Stimulated activated CD4-positive, alpha-beta T cell treated with anti-CD3 and anti-CD28 coated beads, Interleukin-15, amount 100 ng/mL, for 1 hour (primary cell): Measurements from ENCODE around the gene ACO2.
"Not testable (repeated sequence)": the region's sequence is repeated elsewhere in the genome, so short reads cannot be mapped to it uniquely, and the experiment has no call there.

Source experiments
- DNase-seq, 2 donors: peaks; one replicate each; pipeline ENCODE4 v3.0.0-alpha.2; 2020; ENCODE audit warnings: low read depth in 1 of 2, low spot score in 1 of 2

Gene ACO2

GRCh38 chr22:41447435-41448188, 21.3 kb upstream of the ACO2 start:
- DNase-seq, result peak; percentile 33 to 51

GRCh38 chr22:41448189-41448808, 20.6 kb upstream of the ACO2 start:
- DNase-seq, result peak; percentile 71 to 78

DNA sequence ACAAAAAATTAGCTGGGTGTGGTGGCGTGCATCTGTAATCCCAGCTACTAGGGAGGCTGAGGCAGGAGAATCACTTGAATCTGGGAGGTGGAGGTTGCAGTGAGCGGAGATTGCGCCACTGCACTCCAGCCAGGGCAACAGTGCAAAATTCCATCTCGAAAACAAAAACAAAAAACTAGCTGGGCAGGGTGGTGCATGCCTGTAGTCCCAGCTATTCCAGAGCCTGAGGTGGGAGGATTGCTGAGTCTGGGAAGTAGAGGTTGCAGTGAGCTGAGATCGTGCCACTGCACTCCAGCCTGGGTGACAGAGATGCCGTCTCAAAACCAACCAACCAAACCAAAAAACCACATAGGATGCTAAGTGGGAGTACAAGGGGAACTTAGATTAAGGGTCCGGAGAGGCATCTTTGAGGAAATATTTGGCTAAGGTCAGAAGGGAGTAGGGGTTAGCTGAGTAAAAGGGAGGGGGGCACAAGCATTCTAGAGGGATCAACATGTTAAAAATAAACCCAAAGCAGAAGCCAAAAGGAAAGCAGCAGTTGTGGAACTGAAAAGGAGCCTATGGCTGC, 10.7 kb upstream of the ACO2 start:
- no peak for DNase-seq

GRCh38 chr22:41459431-41459830, 9.5 kb upstream of the ACO2 start:
- DNase-seq, result no peak

DNA sequence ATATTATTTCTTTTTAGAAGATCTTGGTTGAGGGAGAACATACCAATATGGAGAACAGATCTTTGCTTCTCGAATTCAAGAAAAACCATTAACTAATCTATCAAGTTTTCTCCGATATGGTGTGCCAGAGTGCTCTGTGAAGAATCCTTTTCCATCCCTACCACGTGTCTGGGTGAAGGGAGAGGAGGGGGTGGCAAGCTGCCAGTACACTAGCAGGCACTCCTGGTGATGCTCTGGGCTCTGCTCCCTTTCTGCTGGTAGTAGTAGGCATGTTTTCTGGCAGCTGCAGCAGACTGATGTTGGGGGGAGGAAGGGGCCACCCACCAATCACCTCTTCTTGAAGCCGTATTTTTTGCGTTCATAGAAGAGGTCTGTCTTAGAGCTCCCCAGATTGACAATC, 8.8 kb upstream of the ACO2 start:
- DNase-seq, result not testable (repeated sequence)

- no peak for DNase-seq
Measured at GRCh38 chr22:41461901-41462300, 7.0 kb upstream of the ACO2 start.

- no peak for DNase-seq
Measured at GRCh38 chr22:41469218-41469851, 418 bp downstream of the ACO2 start.

DNA sequence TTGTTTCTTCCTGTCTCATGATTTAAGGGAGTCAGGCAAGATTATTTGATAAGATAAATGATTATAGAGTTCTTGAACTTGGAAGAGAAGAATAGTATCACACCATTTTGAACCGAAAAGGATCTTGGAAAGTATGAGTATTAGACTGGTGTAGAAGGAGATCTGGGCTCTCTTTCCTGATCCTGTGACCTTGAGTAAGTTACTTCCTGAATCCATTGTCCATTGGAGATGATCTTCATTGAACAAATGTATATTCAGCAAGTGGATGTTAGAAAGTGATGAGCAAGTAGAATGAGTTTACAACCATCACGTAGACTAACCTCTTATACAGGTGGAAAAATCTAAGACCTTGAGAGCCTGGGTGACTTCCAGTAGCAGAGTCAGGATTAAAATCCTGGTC, 2.0 kb downstream of the ACO2 start:
- DNase-seq, result no peak

DNA sequence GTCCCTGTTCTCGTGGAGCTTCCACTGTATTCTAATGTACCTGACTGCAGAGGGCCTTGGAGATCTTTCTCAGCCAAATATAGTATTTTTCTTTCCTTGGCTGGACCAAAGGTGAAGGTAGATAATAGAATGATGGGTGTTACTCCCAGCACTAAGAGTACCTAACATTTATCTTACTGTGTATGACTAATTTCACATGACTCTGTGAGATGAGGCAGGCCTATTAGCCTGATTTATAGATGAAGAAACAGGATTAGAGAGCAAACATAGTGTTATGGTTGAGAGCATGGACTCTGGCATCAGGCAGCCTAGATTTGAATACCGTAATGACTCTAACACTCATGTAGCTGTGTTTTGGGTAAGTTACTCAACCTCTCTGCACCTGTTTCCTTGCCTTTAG, 2.7 kb downstream of the ACO2 start:
- no peak for DNase-seq

GRCh38 chr22:41474872-41475451, 6.0 kb downstream of the ACO2 start:
- no peak for DNase-seq

DNA sequence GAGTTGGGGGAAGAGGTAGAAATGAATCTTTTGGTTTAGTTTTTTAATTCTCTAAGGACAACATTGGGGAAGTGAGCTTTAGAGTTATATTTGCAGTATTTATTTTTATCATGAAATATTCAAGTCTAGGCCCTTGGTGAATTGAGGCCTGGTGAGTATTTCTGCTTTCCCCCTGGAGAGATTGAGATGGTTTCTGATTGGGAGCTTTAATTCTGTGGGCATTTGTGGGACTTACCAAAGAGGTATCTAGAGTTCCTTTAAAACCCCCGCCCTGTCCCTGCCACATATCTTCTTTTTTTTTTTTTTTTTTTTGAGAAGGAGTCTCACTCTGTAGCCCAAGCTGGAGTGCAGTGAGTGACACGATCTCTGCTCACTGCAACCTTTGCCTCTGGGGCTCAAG, 9.6 kb downstream of the ACO2 start:
- no peak for DNase-seq

DNA sequence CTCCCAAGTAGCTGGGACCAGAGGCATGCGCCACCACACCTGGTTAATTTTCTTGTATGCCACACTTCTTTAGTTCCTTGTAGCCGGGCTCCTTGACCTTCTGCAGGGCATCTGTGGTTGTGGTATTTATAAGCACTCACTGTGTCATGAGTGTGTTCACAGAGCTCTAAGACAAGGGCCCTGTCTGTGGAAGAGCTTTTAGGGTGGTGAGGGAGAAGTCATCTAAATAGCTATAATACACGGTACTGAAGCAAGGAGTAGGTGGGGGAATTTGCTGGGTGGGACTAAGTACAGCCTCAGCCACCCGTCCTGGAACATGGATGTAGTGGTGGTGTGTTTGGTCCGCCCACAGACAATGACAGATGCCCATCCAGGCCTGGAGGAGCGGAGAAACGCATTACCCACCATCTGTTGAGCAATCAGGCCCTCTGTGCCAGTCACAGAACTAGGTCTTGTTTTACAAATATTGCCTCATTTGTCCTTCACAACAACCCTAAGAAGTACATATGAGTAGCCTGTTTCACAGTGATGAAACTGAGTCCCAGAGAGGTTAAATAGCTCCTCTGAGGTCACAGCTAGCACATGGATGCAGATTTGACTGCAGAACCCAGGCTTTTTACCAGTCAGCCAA, 10.1 kb downstream of the ACO2 start:
- DNase-seq, result no peak

DNA sequence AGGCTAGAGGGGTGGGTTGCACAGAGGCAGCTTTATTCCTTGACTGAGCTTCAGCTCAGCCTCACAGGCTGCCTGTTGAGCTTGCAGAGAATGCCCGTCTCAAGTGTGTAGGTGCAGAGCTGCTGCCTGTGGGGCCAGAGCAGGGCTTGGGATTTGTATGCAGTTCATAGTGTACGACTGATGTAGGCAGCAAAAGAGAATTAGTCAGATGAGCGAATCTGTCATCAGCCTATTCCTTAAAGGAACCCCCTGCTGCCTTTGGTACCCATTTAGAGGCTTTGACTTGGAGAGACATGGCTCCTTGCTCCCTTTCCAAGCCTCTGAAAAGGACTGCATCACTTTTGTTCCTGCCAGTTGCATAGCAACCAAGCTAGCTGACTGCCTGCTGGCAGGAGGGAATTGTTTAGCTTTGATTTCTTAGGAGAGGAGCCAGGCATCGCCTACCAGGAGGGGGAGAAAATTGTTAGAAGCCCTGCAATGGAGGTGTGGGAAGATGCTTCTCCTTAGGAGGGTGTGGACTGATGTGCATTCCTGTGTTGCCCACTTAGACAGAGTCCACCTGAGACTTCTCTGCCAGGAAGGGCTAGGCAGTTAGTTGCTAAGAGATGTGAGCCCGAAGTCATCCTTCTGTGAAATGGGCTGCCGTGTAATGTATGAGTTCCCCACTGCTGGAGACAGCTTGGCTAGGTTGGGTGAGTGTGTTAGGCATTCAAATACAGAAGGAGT, 10.9 kb downstream of the ACO2 start:
- DNase-seq, result no peak

- DNase-seq, result no peak
Measured at GRCh38 chr22:41480397-41480735, 11.4 kb downstream of the ACO2 start.

GRCh38 chr22:41481131-41481830, 12.4 kb downstream of the ACO2 start:
- DNase-seq, result no peak

- no peak for DNase-seq
Measured at GRCh38 chr22:41481925-41482318, 13.0 kb downstream of the ACO2 start.

- DNase-seq, result no peak
Measured at GRCh38 chr22:41482319-41482935, 13.5 kb downstream of the ACO2 start.

- DNase-seq, result no peak
Measured at GRCh38 chr22:41485033-41485432, 16.1 kb downstream of the ACO2 start.

GRCh38 chr22:41487037-41487935, 18.4 kb downstream of the ACO2 start:
- DNase-seq, result no peak
